Measurements from ENCODE around the gene ANKRD55. TPM values are rescaled to one million over a fixed set of nuclear protein-coding genes. Genes with fewer than 3 reads are reported as not detected.
"Not testable (repeated sequence)": the region's sequence is repeated elsewhere in the genome, so short reads cannot be mapped to it uniquely, and the experiment has no call there.

Gene ANKRD55
- total RNA-seq, 1 experiment from 2014 or later = not detected

GRCh38 chr5:56158331-56158960 lies 74.7 kb downstream of the ANKRD55 start:
- no peaks in the 10 kb centered on the region for H3K4me1 ChIP-seq (ENCODE audit: low read length)
- DNase-seq = no peak
- H3K9me3 ChIP-seq (ENCODE audit: low read length) = no peaks in the 10 kb centered on the region
- no peak overlapping the region for H3K4me2 ChIP-seq (ENCODE audit: low read depth, low read length, poor library complexity, severe bottlenecking)
- H4K20me1 ChIP-seq (ENCODE audit: insufficient read depth, low read depth, low read length) = no peaks in the 10 kb centered on the region
- H3K9me2 ChIP-seq (replicated peaks; ENCODE audit: insufficient read depth, low read length) = no peaks in the 10 kb centered on the region
- H3K4me3 ChIP-seq (ENCODE audit: low read length) = no peak overlapping the region
- no peaks in the 10 kb centered on the region for H3K27me3 ChIP-seq (ENCODE audit: low read length)
- no peak overlapping the region for H3K9ac ChIP-seq (ENCODE audit: low read length)
- no peak overlapping the region for H3K27ac ChIP-seq (ENCODE audit: low read length)
- H3K36me3 ChIP-seq (ENCODE audit: insufficient read depth, low read length) = no peaks in the 10 kb centered on the region
- H3K79me2 ChIP-seq (ENCODE audit: low read length) = no peaks in the 10 kb centered on the region
- no peak overlapping the region for H2AFZ ChIP-seq (ENCODE audit: low read length)

- H3K27me3 ChIP-seq (ENCODE audit: low read length); H3K27ac ChIP-seq (ENCODE audit: low read length); H3K79me2 ChIP-seq (ENCODE audit: low read length); H3K9me2 ChIP-seq (replicated peaks; ENCODE audit: insufficient read depth, low read length); H3K36me3 ChIP-seq (ENCODE audit: insufficient read depth, low read length); H3K4me3 ChIP-seq (ENCODE audit: low read length); H2AFZ ChIP-seq (ENCODE audit: low read length); H4K20me1 ChIP-seq (ENCODE audit: insufficient read depth, low read depth, low read length); DNase-seq; H3K9ac ChIP-seq (ENCODE audit: low read length); H3K4me1 ChIP-seq (ENCODE audit: low read length); H3K9me3 ChIP-seq (ENCODE audit: low read length); H3K4me2 ChIP-seq (ENCODE audit: low read depth, low read length, poor library complexity, severe bottlenecking): not testable (repeated sequence)
Measured at GRCh38 chr5:56157191-56157621, 75.9 kb downstream of the ANKRD55 start.

- H4K20me1 ChIP-seq (ENCODE audit: insufficient read depth, low read depth, low read length); H3K9me2 ChIP-seq (replicated peaks; ENCODE audit: insufficient read depth, low read length): not testable (repeated sequence)
Measured at GRCh38 chr5:56156585-56157190, 76.4 kb downstream of the ANKRD55 start.

DNA sequence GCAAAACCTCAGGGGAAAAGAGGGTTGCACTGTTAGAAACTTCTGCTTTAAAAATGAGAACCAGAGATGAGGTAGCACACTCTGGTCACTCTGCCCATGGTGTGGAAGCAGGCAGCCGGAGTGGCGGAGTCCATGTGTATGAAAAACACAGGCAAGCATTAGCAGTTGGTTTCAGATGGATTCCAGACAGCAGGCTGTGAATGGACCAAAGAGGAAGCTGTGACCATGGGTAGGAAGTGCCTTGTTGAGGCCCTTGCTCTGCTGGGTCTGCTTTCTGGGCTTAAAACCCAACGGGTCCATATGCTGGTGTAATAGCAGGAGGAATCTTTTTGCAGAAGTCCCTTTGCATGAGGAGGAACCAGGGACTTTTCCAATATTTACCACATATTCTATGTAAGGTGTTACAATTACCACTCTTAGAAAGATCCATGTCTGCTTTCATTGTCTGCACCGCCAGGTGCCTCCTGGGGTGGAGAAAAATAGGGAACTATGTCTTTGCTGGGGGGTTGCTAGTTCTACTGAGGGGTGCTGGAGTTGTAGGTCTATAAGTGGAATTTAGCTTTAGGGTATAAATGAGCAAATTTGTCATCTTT lies 77.0 kb downstream of the ANKRD55 start:
- no peaks in the 10 kb centered on the region for H3K4me1 ChIP-seq (ENCODE audit: low read length)
- H2AFZ ChIP-seq (ENCODE audit: low read length) = no peak overlapping the region
- DNase-seq = no peak

More at GRCh38 chr5:56156585-56157190, 76.4 kb downstream of the ANKRD55 start:
- H3K27me3 ChIP-seq (ENCODE audit: low read length); H3K4me3 ChIP-seq (ENCODE audit: low read length); DNase-seq; H3K9ac ChIP-seq (ENCODE audit: low read length); H3K4me1 ChIP-seq (ENCODE audit: low read length); H2AFZ ChIP-seq (ENCODE audit: low read length); H3K27ac ChIP-seq (ENCODE audit: low read length); H3K9me3 ChIP-seq (ENCODE audit: low read length); H3K79me2 ChIP-seq (ENCODE audit: low read length); H3K4me2 ChIP-seq (ENCODE audit: low read depth, low read length, poor library complexity, severe bottlenecking); H3K36me3 ChIP-seq (ENCODE audit: insufficient read depth, low read length): not testable (repeated sequence)

DNA sequence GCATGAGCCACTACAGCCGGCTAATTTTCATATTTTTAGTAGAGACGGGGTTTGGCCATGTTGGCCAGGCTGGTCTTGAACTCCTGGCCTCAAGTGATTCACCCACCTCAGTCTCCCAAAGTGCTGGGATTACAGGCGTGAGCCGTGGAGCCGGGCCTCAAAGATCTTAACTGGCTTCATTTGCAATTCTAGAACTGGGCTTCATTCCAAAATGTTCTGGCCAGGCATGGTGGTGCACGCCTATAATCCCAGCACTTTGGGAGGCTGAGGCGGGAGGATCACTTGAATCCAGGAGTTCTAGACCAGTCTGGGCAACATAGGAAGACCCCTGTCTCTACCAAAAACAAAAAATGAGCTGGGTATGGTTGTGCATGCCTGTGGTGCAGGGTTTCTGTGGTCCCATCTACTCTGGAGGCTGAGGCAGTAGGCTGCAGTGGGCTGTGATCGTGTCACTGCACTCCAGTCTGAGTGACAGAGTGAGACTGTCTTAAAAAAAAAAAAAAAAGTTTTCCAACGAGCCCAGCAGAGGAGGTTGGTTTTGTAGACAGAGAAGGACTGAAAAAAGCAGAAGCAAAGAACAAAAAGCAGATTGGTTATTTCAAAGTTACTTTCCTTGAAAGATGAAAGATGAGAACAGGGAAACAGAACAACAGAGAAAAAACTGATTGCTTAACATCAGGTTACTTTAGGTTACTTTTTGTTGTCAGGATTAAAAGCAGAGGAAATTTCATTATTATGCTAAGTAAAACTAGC lies 78.2 kb downstream of the ANKRD55 start:
- Histone ChIP-seq H2AFZ (ENCODE audit: low read length) (no peak overlapping the region), H3K4me2 (ENCODE audit: low read depth, low read length, poor library complexity, severe bottlenecking) (no peak overlapping the region), H3K36me3 (ENCODE audit: insufficient read depth, low read length) (no peaks in the 10 kb centered on the region), H3K9ac (ENCODE audit: low read length) (no peak overlapping the region), H3K27ac (ENCODE audit: low read length) (no peak overlapping the region), H3K9me2 (replicated peaks; ENCODE audit: insufficient read depth, low read length) (no peaks in the 10 kb centered on the region), H4K20me1 (ENCODE audit: insufficient read depth, low read depth, low read length) (no peaks in the 10 kb centered on the region), H3K27me3 (ENCODE audit: low read length) (no peaks in the 10 kb centered on the region), H3K9me3 (ENCODE audit: low read length) (no peaks in the 10 kb centered on the region), H3K4me3 (ENCODE audit: low read length) (no peak overlapping the region), H3K79me2 (ENCODE audit: low read length) (no peaks in the 10 kb centered on the region), H3K4me1 (ENCODE audit: low read length) (no peaks in the 10 kb centered on the region)
- no peak for DNase-seq

More for the DNA sequence above, 77.0 kb downstream of the ANKRD55 start:
- Histone ChIP-seq H3K4me3 (ENCODE audit: low read length) (no peak overlapping the region), H3K9me2 (replicated peaks; ENCODE audit: insufficient read depth, low read length) (no peaks in the 10 kb centered on the region), H3K9me3 (ENCODE audit: low read length) (no peaks in the 10 kb centered on the region), H3K9ac (ENCODE audit: low read length) (no peak overlapping the region), H3K4me2 (ENCODE audit: low read depth, low read length, poor library complexity, severe bottlenecking) (no peak overlapping the region), H3K36me3 (ENCODE audit: insufficient read depth, low read length) (no peaks in the 10 kb centered on the region), H4K20me1 (ENCODE audit: insufficient read depth, low read depth, low read length) (no peaks in the 10 kb centered on the region), H3K79me2 (ENCODE audit: low read length) (no peaks in the 10 kb centered on the region), H3K27me3 (ENCODE audit: low read length) (no peaks in the 10 kb centered on the region), H3K27ac (ENCODE audit: low read length) (no peak overlapping the region)

DNA sequence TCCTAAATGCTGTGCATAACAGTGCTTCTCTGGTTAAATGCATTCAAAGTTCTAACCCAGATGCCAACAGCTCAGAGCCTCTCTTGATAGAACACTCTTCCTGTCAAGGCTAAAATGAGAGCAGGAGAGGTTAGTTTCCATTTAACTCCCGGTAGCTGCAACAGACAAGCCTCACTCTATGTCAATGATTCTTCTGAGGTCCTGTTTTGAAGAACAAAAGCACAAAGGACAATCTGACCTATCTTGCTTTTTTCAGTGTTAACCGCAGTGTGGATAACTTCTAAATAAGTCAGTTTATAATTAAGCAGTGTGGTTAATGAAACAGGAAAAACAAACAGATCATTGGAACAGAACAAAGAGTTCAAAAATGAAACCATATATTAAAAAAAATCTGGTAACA lies 80.7 kb downstream of the ANKRD55 start:
- Histone ChIP-seq H3K27me3 (ENCODE audit: low read length) (no peaks in the 10 kb centered on the region), H3K9ac (ENCODE audit: low read length) (no peak overlapping the region), H3K4me2 (ENCODE audit: low read depth, low read length, poor library complexity, severe bottlenecking) (no peak overlapping the region), H3K9me3 (ENCODE audit: low read length) (no peaks in the 10 kb centered on the region), H3K4me1 (ENCODE audit: low read length) (no peaks in the 10 kb centered on the region), H3K27ac (ENCODE audit: low read length) (no peak overlapping the region), H3K79me2 (ENCODE audit: low read length) (no peaks in the 10 kb centered on the region), H3K4me3 (ENCODE audit: low read length) (no peak overlapping the region), H3K9me2 (replicated peaks; ENCODE audit: insufficient read depth, low read length) (no peaks in the 10 kb centered on the region), H3K36me3 (ENCODE audit: insufficient read depth, low read length) (no peaks in the 10 kb centered on the region), H2AFZ (ENCODE audit: low read length) (no peak overlapping the region), H4K20me1 (ENCODE audit: insufficient read depth, low read depth, low read length) (no peaks in the 10 kb centered on the region)
- DNase-seq = no peak

- H3K4me1 ChIP-seq (ENCODE audit: low read length); H2AFZ ChIP-seq (ENCODE audit: low read length); H3K27ac ChIP-seq (ENCODE audit: low read length); H3K79me2 ChIP-seq (ENCODE audit: low read length); H3K27me3 ChIP-seq (ENCODE audit: low read length); H3K9ac ChIP-seq (ENCODE audit: low read length); H3K9me2 ChIP-seq (replicated peaks; ENCODE audit: insufficient read depth, low read length); H4K20me1 ChIP-seq (ENCODE audit: insufficient read depth, low read depth, low read length); H3K4me3 ChIP-seq (ENCODE audit: low read length); H3K36me3 ChIP-seq (ENCODE audit: insufficient read depth, low read length); H3K4me2 ChIP-seq (ENCODE audit: low read depth, low read length, poor library complexity, severe bottlenecking); DNase-seq; H3K9me3 ChIP-seq (ENCODE audit: low read length): not testable (repeated sequence)
Measured at GRCh38 chr5:56150756-56151155, 82.4 kb downstream of the ANKRD55 start.

- no peak overlapping the region for H3K4me3 ChIP-seq (ENCODE audit: low read length)
- no peaks in the 10 kb centered on the region for H3K9me3 ChIP-seq (ENCODE audit: low read length)
- no peak overlapping the region for H3K27ac ChIP-seq (ENCODE audit: low read length)
- no peak overlapping the region for H3K9ac ChIP-seq (ENCODE audit: low read length)
- H3K27me3 ChIP-seq (ENCODE audit: low read length) = no peaks in the 10 kb centered on the region
- no peak overlapping the region for H2AFZ ChIP-seq (ENCODE audit: low read length)
- H4K20me1 ChIP-seq (ENCODE audit: insufficient read depth, low read depth, low read length) = no peaks in the 10 kb centered on the region
- no peak overlapping the region for H3K4me2 ChIP-seq (ENCODE audit: low read depth, low read length, poor library complexity, severe bottlenecking)
- no peaks in the 10 kb centered on the region for H3K9me2 ChIP-seq (replicated peaks; ENCODE audit: insufficient read depth, low read length)
- no peaks in the 10 kb centered on the region for H3K4me1 ChIP-seq (ENCODE audit: low read length)
- H3K79me2 ChIP-seq (ENCODE audit: low read length) = no peaks in the 10 kb centered on the region
- no peak for DNase-seq
- H3K36me3 ChIP-seq (ENCODE audit: insufficient read depth, low read length) = no peaks in the 10 kb centered on the region
Measured at GRCh38 chr5:56148453-56148971, 84.6 kb downstream of the ANKRD55 start.

Measured in Karpas-422 (cell line).